B cell (primary cell): ENCODE data around the gene CERK. TPM values are rescaled to one million over a fixed set of nuclear protein-coding genes. Genes with fewer than 3 reads are reported as not detected.

Experiments used
- ATAC-seq: fragments of 200-7000 bp; cut with Tn5 transposase; one replicate; pipeline ENCODE4 v1.10.0; 2021; ENCODE audit warnings: low read depth, mild to moderate bottlenecking, moderate number of reproducible peaks, moderate library complexity
- CTCF ChIA-PET: fragments of 350-600 bp; sonication (Branson Sonifier 250); formaldehyde crosslinking; loops from one replicate; lab custom pipeline; 2021; ENCODE audit warnings: antibody characterized with exemption, inconsistent platforms; lab: Charles Lee
- POLR2A ChIA-PET: fragments of 350-600 bp; sonication (Branson Sonifier 250); formaldehyde crosslinking; loops from one replicate; lab custom pipeline; 2021; ENCODE audit warnings: antibody characterized with exemption; lab: Charles Lee
- DNase-seq: peaks from one replicate; pipeline ENCODE4 v3.0.0; 2013
- H2AFZ ChIP-seq: 2 replicates; pipeline ENCODE4 v1.6.1; 2012; ENCODE audit warnings: mild to moderate bottlenecking, low read depth, low read length; ENCODE audit not compliant: insufficient read depth, poor library complexity, severe bottlenecking
- H3K27ac ChIP-seq, 2 donors: 1 replicate in 1 of 2; 2 replicates in 1 of 2; pipeline ENCODE4 v1.5.1; 2012 to 2013; ENCODE audit warnings: low read length in 2 of 2, mild to moderate bottlenecking in 2 of 2, moderate library complexity in 1 of 2
- H3K27me3 ChIP-seq, 4 experiments: fragments of 200-600 bp in 1 of 4; sonication (generic) in 1 of 4; replicated peaks in 1 of 4; 1 replicate in 2 of 4; 2 replicates in 2 of 4; pipeline versions ENCODE4 v1.6.1 to v1.7.0; 2013 to 2016; ENCODE audit warnings: low read length in 3 of 4, mild to moderate bottlenecking in 2 of 4, mixed read lengths in 1 of 4, moderate library complexity in 1 of 4; ENCODE audit not compliant: insufficient read depth in 4 of 4, control insufficient read depth in 3 of 4; ENCODE audit errors: control extremely low read depth in 1 of 4
- H3K36me3 ChIP-seq, 2 experiments: replicated peaks in 1 of 2; 1 replicate in 1 of 2; 2 replicates in 1 of 2; pipeline versions ENCODE4 v1.6.1 to v1.7.1; 2013; ENCODE audit warnings: low read length in 1 of 2; ENCODE audit not compliant: insufficient read depth in 2 of 2, control insufficient read depth in 1 of 2; ENCODE audit errors: control extremely low read depth in 1 of 2, extremely low read depth in 1 of 2
- H3K4me1 ChIP-seq, 2 donors: fragments of 200-600 bp in 1 of 2; sonication (generic) in 1 of 2; 1 replicate in 1 of 2; 2 replicates in 1 of 2; pipeline versions ENCODE4 v1.5.1 to v1.6.1; 2013 to 2017; ENCODE audit warnings: low read length in 2 of 2; ENCODE audit not compliant: control insufficient read depth in 2 of 2, insufficient read depth in 2 of 2
- H3K4me2 ChIP-seq: replicated peaks from 2 replicates; pipeline ENCODE3; 2012; ENCODE audit warnings: mild to moderate bottlenecking, low read depth, low read length; ENCODE audit not compliant: poor library complexity, severe bottlenecking
- H3K4me3 ChIP-seq, 5 experiments: fragments of 200-600 bp in 1 of 5; sonication (generic) in 1 of 5; 1 replicate in 3 of 5; 2 replicates in 2 of 5; pipeline versions ENCODE4 v1.5.1 to v1.7.0; 2011 to 2016; ENCODE audit warnings: low read length in 4 of 5, mild to moderate bottlenecking in 4 of 5, low read depth in 2 of 5, control low read depth in 1 of 5, moderate library complexity in 1 of 5; ENCODE audit not compliant: insufficient read depth in 1 of 5; ENCODE audit errors: control extremely low read depth in 1 of 5, extremely low read depth in 1 of 5
- H3K79me2 ChIP-seq: fragments of 200-600 bp; sonication (generic); one replicate; pipeline ENCODE4 v1.6.0; 2016; ENCODE audit warnings: low read length; ENCODE audit not compliant: control insufficient read depth, insufficient read depth
- H3K9ac ChIP-seq: fragments of 200-600 bp; sonication (generic); 2 replicates; pipeline ENCODE4 v1.6.1; 2017; ENCODE audit warnings: mild to moderate bottlenecking, low read length, moderate library complexity
- H3K9me3 ChIP-seq, 3 donors: one replicate each; pipeline versions ENCODE4 v1.6.1 to v1.7.1; 2013; ENCODE audit warnings: low read length in 2 of 3; ENCODE audit not compliant: control insufficient read depth in 2 of 3, insufficient read depth in 1 of 3; ENCODE audit errors: control extremely low read depth in 1 of 3
- H4K20me1 ChIP-seq: 2 replicates; pipeline ENCODE4 v1.6.0; 2012; ENCODE audit warnings: mild to moderate bottlenecking, low read length; ENCODE audit not compliant: insufficient read depth, control insufficient read depth, poor library complexity, severe bottlenecking
- H3K27ac Mint-ChIP-seq: one replicate; pipeline ENCODE4 v1.8.0; 2021; ENCODE audit warnings: mixed read lengths
- H3K27me3 Mint-ChIP-seq: one replicate; pipeline ENCODE4 v1.8.0; 2021; ENCODE audit warnings: mixed read lengths
- H3K4me1 Mint-ChIP-seq: one replicate; pipeline ENCODE4 v1.8.0; 2021; ENCODE audit warnings: mixed read lengths
- H3K4me3 Mint-ChIP-seq: one replicate; pipeline ENCODE4 v1.8.0; 2021; ENCODE audit warnings: mixed read lengths
- H3K9me3 Mint-ChIP-seq: one replicate; pipeline ENCODE4 v1.8.0; 2022; ENCODE audit warnings: mixed read lengths; ENCODE audit not compliant: insufficient read depth
- EZH2 ChIP-seq: IDR thresholded peaks from 2 replicates; pipeline ENCODE4 v1.6.1; 2012; ENCODE audit warnings: borderline replicate concordance, low read depth, mild to moderate bottlenecking, moderate library complexity, low read length; ENCODE audit not compliant: insufficient read depth, poor library complexity, severe bottlenecking
- WGBS: methylation state at CpG from one replicate; pipeline ENCODE4 v1.1.5; 2013; ENCODE audit warnings: missing lambda C conversion rate; ENCODE audit not compliant: insufficient coverage; 5-methylcytosine and 5-hydroxymethylcytosine counted together
- intact Hi-C: fragments of 100-400 bp; cut with micrococcal nuclease; formaldehyde crosslinking; loops from one replicate; pipeline ENCODE4 v1.10.0; 2022
- polyA plus RNA-seq: library from polyadenylated mRNA; depleted of rRNA; stranded (reverse); fragments of >200 nt; gene quantifications from 2 replicates; pipeline ENCODE4 v1.2.3, GENCODE V29; 2012
- total RNA-seq, 2 donors: library from RNA; stranded (reverse); fragments of 120-200 nt in 1 of 2; gene quantifications; 1 replicate in 1 of 2; 2 replicates in 1 of 2; pipeline versions ENCODE4 v1.2.3 to v1.2.4, GENCODE V29; 2013 to 2022
- TF ChIP-seq, protein P1 (sequence below): fragments of 200-600 bp; IDR thresholded peaks from one replicate; pipeline ENCODE4 v1.8.0; 2022; ENCODE audit warnings: antibody characterized with exemption, mild to moderate bottlenecking

Gene CERK
- total and polyA plus RNA-seq, 2 donors (not counting 1 experiment from before 2014, with no cell fraction given), result 23.2 to 48.3 TPM

- Histone ChIP-seq H3K27ac (no peak overlapping the region), H3K9me3 (peaks cover 0 to 5% (median 0%) of the 10 kb centered on the region in 3 donors), H2AFZ (no peak overlapping the region), H3K4me3 (no peak overlapping the region), H3K79me2 (no peaks in the 10 kb centered on the region), H3K4me2 (no peak overlapping the region), H4K20me1 (peaks cover 82% of the 10 kb centered on the region), H3K36me3 (peaks cover 0 to 49% of the 10 kb centered on the region in 2 experiments), H3K4me1 (peaks cover 37 to 46% of the 10 kb centered on the region in 2 donors), H3K9ac (no peak overlapping the region), H3K27me3 (peaks cover 0 to 3% (median 0%) of the 10 kb centered on the region in 4 experiments)
- intact Hi-C loops, result loop anchor here (10.0 kb wide), 1 partner anchor 332 kb away; no protein-coding TSS in a partner anchor
- POLR2A ChIA-PET, result no interaction called here
- no peak overlapping the region for H3K4me3 Mint-ChIP-seq
- DNase-seq, result no peak
- H3K4me1 Mint-ChIP-seq, result peaks cover 33% of the 10 kb centered on the region
- no peaks in the 10 kb centered on the region for H3K9me3 Mint-ChIP-seq
- no peak for ATAC-seq
- H3K27me3 Mint-ChIP-seq, result peaks cover 7% of the 10 kb centered on the region
- CTCF ChIA-PET, result interaction anchor here (0.5 to 9.1 kb wide), 3 partner anchors 81 to 124 kb away, joined by 3 to 56 read pairs (median 4); no protein-coding TSS in a partner anchor
- no peak overlapping the region for H3K27ac Mint-ChIP-seq
- TF ChIP-seq, protein P1, sequence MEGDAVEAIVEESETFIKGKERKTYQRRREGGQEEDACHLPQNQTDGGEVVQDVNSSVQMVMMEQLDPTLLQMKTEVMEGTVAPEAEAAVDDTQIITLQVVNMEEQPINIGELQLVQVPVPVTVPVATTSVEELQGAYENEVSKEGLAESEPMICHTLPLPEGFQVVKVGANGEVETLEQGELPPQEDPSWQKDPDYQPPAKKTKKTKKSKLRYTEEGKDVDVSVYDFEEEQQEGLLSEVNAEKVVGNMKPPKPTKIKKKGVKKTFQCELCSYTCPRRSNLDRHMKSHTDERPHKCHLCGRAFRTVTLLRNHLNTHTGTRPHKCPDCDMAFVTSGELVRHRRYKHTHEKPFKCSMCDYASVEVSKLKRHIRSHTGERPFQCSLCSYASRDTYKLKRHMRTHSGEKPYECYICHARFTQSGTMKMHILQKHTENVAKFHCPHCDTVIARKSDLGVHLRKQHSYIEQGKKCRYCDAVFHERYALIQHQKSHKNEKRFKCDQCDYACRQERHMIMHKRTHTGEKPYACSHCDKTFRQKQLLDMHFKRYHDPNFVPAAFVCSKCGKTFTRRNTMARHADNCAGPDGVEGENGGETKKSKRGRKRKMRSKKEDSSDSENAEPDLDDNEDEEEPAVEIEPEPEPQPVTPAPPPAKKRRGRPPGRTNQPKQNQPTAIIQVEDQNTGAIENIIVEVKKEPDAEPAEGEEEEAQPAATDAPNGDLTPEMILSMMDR, result no peak
- no peak for TF ChIP-seq EZH2
- WGBS, result 86% methylated on average over 14 of the region's 15 CpGs
Measured at GRCh38 chr22:46687048-46687444, 51.0 kb downstream of the CERK start.

DNA sequence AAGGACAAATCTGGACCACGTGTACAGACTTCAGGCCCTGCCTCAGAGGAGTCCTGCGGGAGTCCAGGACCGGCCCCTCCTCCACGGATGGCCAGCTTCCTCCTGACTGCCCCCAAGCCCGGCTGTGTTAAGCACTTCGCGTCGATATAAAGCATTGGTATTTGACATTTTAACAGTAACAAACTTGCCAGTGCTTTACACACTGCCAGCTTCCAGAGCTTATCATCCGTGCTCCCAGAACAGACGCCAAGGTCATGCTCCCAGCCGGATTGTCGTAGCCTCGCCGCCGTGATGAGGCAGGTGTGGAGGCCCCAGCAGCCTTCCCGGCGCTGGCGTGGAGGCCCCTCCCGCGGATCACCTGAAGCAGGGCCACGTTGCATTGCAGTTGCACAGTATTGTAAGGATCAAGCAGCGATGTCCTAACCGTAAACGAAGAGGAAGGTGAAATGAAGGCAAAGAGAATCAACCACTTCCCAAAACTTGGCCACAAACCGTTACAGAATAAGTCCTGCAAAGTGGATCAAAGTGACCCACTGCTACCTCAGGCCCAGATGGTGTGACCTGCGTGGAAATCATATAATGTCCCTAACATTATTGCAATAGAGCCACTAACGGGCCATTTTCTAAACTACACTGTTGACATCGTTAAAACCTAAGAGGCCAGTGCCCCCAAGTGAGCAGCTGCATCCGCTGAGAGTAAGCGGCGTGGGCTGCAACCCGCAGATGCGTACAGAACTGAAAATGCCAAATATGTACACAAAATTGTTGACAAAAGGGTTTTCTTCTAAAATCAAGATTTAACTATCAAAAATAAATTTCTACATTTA lies 51.6 kb downstream of the CERK start:
- no peak overlapping the region for H3K9ac ChIP-seq
- intact Hi-C loops, result loop anchor here (10.0 kb wide), 1 partner anchor 332 kb away; no protein-coding TSS in a partner anchor

More for the DNA sequence above, 51.6 kb downstream of the CERK start:
- Mint-ChIP-seq H3K27me3 (peaks cover 7% of the 10 kb centered on the region), H3K27ac (peak overlapping the region; percentile 50), H3K4me1 (peaks cover 34% of the 10 kb centered on the region), H3K4me3 (no peak overlapping the region), H3K9me3 (no peaks in the 10 kb centered on the region)
- 83% methylated on average over 22 of the region's 33 CpGs for WGBS
- H3K4me1 ChIP-seq, result peaks cover 37 to 46% of the 10 kb centered on the region in 2 donors
- no peak overlapping the region for H3K27ac ChIP-seq
- no peak for TF ChIP-seq EZH2
- TF ChIP-seq, protein P1, result no peak
- no peak overlapping the region for H2AFZ ChIP-seq
- peaks cover 0 to 44% of the 10 kb centered on the region in 2 experiments for H3K36me3 ChIP-seq
- ATAC-seq, result no peak
- ChIA-PET POLR2A (no interaction called here), CTCF (interaction anchor here (0.8 to 9.1 kb wide), 3 partner anchors 117 to 319 kb away, joined by 3 to 56 read pairs (median 4); no protein-coding TSS in a partner anchor)
- peaks cover 0 to 9% (median 0%) of the 10 kb centered on the region in 3 donors for H3K9me3 ChIP-seq
- H3K4me2 ChIP-seq, result peak overlapping the region; percentile 33
- H3K27me3 ChIP-seq, result peaks cover 0 to 9% (median 0%) of the 10 kb centered on the region in 4 experiments
- DNase-seq, result no peak
- no peaks in the 10 kb centered on the region for H3K79me2 ChIP-seq
- H4K20me1 ChIP-seq, result peaks cover 88% of the 10 kb centered on the region
- H3K4me3 ChIP-seq, result no peak overlapping the region
